Lung microvascular endothelial cell (primary cell): ENCODE data around the gene RNASE4. TPM values are rescaled to one million over a fixed set of nuclear protein-coding genes. Genes with fewer than 3 reads are reported as not detected.
"Not testable (repeated sequence)": the region's sequence is repeated elsewhere in the genome, so short reads cannot be mapped to it uniquely, and the experiment has no call there.

Experiments used
- DNase-seq, 2 donors: peaks; one replicate each; pipeline versions ENCODE4 v3.0.0 to v3.0.0-alpha.2; 2010; ENCODE audit warnings: low read depth in 2 of 2
- total RNA-seq: library from RNA; depleted of rRNA; stranded (reverse); fragments of >200 nt; gene quantifications from 2 replicates; pipeline ENCODE4 v1.2.1, GENCODE V29; 2014

Gene RNASE4, protein sequence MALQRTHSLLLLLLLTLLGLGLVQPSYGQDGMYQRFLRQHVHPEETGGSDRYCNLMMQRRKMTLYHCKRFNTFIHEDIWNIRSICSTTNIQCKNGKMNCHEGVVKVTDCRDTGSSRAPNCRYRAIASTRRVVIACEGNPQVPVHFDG
- 10.5 and 12.4 TPM in 2 replicates for total RNA-seq

DNA sequence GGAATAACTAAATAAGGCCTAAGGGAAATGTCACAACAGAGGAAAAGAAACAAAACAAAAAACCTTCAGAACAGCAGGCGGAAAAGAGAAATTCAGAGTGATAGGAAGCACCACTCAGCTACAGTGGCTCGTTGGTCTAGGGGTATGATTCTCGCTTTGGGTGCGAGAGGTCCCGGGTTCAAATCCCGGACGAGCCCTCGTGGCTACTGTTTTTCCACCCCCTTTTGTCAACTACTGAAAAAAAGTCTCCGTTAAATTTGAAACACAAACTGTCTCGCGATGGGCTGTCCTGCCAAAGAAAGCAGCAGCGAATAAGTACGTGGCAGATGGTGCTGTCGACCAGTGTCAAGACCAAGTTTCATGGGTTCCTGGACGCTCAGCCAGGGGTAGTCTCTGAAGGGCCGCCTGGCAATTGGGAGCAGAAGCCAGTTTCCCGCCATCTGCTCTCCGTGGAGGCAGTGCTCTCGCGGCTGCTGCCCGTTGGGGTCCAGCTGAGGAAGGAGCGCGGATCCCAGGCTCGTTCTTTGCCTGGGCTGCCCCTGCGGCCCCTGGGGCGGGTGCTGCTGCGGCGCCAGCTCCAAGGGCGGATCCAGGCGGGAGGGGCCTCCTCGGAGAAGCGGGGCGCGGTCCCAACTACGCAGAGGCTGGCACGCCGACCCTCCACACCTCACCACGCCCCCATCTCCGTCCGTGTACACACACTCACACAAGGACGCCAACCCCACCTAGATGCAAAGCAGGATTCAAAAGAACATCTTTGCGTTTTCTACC lies at the start of gene RNASE4:
RNASE4 (plus strand) TSS at position 670 of the 771 bp plus-strand sequence. CDS start 14,812 bp downstream, outside the sequence.
- DNase-seq = peak; percentile 82 to 83

DNA sequence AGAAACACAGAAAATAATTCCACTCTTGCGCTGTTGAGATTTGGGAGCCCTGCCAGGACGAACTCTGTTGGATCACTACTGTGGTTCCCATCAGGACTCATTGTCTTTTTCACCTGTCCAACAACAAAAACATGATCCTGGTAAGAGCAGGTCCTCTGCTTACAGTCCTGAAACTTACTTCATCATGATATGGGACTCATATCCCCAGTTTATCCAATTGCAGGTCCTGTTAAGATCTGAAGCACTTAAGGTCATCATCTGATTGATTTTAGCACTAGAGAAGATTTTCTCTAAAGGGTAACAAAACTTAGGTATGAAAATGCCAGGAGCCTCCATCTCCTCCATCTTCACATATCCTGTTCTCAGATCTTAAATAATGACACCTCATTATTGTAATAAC lies 42.8 kb upstream of the RNASE4 start, which contains the start of gene OR6S1:
OR6S1 (minus strand) TSS at position 101 of the 400 bp plus-strand sequence; CDS start at position 101, 0 bp downstream.
- no peak for DNase-seq

DNA sequence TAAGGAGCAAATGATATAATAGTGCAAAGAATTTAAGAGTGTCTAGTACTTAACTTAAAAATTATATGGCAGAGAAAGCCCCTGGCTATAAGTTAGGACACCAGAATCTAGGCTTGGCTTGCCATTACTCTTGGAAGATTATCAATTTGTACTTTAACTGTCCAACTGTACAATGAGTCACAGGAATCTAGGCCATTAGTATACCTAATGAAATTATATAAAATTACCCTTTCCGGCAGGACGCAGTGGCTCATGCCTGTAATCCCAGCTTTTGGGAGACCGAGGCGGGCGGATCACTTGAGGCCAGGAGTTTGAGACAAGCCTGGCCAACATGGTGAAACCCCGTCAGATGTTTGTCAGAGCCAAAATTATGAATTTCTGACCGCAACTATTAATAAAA lies 42.2 kb upstream of the RNASE4 start:
- DNase-seq = no peak

DNA sequence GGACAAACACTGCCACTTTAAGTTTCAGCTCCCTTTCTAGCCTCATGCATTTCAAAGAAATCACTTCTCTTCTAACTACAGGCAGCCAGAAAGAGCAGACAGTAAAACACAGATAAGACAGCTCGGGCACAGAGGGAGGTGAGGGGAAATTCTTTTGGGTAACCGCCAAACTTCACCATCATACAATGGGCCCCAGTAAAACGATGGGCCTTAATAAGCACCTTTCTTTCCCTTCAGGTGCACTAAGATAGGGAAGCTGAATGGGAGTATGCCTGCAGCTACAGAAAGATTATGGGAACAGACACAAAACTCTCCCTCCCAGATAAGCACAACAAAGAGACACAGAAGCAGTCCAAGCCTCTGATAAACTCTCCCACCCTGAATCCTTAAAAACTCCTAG lies 41.6 kb upstream of the RNASE4 start:
- not testable (repeated sequence) for DNase-seq

DNA sequence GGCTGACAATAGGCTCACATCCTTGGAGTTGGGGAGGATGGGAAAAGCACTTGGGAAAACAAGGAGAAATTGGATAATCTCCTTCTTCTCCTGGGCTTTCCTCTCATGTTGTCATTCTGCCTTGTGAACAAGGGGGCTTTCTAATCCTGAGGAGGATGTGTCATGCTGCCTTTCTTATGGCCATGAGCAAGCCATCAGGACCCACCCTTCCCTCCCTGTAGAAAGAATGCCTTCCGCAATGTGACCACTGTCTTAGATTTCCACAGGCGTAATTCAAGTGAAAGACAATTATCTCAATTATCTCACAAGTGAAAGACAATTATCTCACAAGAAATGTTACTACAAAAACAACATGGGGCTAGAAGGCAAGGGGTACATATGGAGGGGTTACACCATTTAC lies 39.8 kb upstream of the RNASE4 start:
- no peak for DNase-seq

DNA sequence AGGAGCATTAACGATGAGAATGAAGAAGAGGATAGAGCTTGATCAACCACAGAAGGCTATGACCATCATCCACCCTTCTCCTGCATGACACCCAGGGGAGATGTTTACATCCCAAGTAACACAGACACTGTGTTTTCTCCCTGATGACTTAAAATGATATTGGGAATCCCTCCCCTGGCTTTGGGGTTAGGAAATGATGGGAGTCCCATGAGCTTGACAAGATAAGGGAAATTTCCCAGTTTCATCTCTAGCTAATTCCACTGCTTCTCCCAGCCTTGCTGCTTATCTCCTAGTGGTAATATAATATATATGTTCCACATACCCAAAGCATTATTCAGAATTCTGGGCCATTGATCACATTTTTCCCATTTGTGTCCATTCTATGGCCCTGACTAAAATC lies 38.9 kb upstream of the RNASE4 start:
- DNase-seq = no peak

DNA sequence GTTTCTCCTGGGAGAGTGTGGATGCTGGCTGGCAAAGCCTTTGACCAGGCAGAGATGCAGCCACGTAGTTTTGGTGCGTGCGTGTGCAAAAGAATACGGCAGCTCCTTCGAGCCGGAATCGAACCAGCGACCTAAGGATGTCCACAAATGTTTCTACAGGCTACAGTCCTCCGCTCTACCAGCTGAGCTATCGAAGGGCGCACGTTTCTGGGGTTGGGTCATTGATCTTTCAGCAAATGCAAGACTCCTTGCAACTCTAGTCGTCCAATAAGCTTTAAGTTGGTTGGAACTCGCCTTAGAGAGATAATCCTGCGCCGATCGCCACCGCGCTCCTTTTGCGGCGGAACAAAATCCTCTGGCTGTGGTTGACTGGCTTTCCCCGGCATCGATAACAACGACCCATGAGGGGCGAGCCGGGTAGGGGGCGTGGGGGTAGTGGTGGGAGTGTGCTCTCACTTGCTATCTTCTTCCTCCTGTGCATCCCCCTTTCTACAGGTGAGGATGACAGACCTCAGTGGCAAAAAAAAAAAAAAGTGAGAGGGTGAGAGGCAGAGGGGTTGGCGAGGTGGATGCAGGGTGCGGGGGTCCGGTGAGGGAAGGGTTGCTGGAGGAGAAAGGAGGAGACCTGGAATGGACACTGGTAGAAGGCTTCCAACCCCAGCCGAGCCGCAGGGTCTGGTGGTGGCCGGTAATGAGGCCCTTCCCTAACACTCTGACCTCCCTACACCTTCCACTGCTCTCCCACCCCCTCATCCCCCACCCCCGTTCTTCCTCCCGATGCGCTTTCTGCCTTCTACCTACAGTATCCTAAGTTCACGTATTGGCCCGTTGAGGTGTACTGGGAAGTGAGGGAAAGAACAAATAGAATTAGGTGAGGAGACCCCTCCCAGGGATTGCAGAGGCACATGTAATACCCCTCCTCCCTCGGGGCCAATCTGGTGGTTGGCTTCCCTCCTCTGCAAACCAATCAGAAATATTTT lies 31.1 kb upstream of the RNASE4 start:
- DNase-seq = peak in 1 of 2 donors; percentile 30

DNA sequence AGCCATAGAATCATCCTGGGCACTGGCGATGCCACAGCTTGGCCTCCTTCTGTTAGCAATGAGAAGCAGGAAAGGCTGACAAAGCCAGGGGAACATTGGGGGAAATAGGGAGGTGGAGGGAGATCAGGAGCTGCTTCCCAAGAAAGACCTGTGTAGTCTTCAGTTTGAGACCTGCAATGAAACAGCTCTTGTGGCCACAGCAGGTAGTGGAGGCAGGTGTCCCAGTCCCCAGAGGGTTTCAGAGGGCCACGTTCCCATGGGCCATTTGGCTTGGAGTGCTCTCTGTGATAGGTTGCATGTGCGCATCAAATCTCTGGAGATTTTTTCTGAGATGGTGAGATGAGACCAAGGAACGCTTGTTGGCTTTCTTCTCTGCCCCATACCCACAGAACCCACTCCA lies 28.5 kb upstream of the RNASE4 start:
- no peak for DNase-seq

DNA sequence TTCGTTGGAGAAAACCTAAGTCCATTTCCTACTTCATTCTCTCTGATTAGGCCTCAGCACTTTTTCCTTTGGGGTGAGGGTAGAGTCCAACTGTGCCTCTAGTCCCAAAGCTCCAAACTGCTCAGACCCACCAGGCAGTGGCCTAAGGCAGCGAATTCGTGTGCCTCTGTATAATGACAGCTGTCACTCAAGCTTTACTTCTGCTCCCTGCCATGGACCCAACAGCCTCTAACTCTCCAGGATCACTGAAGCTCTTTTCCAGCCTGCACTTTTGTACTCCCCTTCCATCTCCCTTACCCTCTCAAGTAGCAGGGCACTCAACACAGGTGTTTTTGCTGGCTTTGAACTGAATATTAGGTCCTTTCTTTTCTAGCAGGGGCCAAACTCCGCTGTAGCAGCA lies 28.1 kb upstream of the RNASE4 start:
- DNase-seq = no peak

DNA sequence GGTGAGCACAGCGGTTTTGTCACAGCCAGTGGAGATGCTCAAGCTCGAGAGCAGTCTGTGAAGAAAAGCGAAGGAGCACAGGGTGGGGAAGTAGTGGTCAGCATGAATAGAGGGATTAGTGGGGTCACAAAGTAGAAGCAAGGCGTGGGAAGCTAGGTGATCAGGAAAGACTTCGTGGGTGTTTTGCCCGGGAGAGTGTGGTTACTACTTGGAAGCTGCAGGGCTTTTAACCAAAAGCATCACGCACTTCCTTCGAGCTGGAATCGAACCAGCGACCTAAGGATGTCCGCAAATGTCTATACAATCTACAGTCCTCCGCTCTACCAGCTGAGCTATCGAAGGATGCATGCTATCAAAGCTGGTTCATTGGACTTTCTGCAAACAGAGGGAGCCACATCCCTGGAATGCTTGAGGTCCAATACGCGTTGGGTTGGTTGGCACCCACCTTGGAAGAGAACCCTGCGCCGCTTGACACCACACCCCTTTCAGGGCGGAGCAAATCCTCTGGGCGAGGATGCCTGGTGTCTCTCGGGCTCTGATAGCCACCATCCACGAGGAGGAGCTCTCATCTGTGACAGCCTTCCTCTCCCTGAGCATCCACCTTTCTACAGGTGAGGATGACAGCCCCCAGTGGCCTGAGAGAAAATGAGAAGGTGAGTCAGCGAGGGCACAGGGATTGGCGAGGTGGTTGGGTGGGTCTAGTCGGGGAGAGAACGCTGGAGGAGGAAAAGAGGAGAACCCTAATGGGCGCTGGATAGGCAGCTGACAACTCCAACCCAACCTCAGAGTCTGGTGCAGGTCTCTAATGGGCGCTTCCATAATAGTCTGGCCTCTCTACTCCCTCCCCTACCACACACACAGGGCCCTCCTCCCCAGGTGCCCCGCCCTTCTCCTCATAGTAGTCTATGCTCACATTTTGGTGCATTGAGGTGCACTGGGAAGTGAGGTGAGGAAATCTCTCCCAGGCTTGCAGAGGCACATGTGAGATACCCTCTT lies 26.8 kb upstream of the RNASE4 start:
- no peak for DNase-seq

DNA sequence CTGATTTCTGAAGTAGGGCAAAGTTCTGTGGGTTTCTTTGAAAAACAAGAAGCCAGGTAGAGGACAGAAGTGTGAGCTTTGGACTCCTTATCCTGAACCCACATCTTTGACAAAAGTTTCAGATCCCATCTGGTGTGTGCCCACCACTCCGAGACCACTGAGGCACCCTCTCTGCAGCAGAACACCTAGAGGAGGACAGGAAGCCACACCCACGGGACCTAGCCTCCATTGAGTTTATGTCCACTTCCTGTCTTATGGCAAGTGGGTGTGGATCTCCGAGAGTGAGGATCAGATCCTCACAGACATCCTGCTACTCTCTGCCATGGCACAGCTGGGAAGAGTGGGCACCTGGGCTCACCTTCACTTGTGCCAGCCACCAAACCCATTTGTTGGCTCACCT lies 26.1 kb upstream of the RNASE4 start:
- no peak for DNase-seq

DNA sequence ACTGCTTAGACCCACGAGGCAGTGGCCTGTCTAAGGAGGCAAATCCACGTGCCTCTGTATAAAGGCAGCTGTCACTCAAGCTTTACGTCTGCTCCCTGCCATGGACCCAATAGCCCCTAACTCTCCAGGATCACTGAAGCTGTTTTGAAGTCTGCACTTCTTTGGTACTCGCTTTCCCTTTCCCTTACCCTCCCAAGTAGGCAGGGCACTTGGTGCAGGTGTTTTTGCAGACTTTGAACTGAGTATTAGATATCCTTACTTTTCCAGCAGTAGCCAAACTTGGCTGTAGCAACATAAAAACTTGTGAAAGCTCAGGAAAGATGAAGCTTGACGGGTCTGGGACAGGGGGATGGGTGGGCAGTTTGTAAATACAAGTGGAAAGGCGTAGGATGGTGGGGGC lies 25.0 kb upstream of the RNASE4 start:
- no peak for DNase-seq

DNA sequence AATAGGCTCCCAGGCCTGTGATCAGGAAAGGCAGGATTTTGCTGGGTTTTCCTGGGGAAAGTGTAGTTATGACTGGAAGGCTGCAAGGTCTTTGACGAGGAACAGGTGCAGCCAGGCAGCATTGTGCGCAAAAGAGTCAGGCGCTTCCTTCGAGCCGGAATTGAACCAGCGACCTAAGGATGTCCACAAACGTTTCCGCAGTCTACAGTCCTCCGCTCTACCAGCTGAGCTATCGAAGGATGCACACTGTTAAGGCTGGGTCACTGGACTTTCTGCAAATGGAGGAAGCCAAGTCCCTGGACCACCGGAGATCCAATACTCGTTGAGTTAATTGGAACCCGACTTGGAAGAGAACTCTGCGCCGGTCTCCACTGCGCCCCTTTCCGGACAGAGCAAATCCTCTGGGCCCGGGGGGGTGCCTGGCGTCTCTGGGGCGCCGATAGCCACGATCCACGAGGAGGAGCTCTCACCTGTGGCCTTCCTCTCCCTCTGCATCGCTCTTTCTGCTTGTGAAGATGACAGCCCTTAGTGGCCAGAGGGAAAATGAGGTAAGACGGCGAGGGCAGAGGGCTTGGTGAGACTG lies 24.5 kb upstream of the RNASE4 start:
- DNase-seq = no peak

DNA sequence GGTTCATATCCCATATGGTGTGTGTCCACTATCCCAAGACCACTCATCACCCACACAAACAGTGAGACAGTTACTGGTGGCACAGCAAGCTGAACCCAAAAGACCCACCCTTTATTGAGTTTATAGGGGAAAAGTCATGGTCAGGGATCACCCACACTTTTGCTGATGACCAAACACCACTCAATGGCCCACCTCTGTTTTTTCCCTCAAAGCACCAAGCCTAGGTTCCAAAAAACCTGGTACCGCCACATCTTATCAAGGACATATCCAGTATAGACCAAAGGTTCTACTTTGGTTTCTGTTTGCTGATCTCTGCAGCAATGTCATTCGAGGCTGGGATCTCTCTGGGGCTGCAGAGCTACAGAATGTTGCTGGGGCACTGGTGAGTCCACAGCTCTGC lies 23.2 kb upstream of the RNASE4 start:
- no peak for DNase-seq

DNA sequence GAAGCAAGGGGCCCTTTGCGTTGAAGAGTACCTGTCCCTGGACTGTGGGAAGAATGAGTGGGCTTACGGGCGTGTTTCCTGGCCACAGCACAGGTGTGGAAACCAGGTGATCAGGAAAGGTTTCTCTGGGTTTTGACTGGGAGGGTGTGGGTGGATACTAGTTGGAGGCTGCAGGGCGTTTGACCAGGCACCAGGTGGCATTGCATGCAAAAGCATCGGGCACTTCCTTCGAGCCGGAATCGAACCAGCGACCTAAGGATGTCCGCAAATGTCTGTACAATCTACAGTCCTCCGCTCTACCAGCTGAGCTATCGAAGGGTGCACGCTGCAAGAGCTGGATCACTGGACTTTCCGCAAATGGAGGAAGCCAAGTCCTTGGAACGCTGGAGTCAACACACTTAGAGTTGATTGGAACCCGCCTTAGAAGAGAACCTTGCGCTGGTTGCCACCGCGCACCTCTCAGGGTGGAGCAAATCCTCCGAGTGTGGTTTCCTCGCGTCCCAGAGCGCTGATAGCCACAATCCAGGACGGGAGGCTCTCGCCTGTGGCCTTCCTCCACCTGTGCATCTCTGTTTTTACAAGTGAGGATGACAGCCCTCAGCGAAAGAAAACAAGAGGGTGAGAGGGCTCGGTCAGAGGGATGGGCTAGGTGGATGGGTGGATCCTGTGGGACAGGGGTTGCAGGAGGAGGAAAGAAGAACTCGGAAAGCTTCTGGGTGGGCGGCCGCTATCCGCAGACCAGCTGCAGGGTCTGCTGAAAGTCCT lies 21.2 kb upstream of the RNASE4 start:
- peak; percentile 61 for DNase-seq

DNA sequence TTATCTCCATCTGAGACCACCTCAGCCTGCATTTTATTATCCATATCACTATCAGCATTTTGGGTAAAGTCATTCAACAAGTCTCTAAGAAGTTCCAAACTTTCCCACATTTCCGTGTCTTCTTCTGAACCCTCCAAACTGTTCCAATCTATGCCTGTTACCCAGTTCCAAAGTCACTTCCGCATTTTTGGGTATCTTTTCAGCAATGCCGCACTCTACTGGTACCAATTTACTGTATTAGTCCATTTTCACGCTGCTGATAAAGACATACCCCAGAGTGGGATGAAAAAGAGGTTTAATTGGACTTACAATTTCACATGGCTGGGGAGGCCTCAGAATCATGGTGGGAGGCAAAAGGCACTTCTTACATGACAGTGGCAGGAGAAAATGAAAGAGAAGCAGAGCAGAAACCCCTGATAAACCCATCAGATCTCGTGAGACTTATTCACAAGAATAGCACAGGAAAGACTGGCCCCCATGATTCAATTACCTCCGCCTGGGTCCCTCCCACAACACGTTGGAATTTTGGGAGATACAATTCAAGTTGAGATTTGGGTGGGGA lies 17.9 kb upstream of the RNASE4 start:
- not testable (repeated sequence) for DNase-seq

DNA sequence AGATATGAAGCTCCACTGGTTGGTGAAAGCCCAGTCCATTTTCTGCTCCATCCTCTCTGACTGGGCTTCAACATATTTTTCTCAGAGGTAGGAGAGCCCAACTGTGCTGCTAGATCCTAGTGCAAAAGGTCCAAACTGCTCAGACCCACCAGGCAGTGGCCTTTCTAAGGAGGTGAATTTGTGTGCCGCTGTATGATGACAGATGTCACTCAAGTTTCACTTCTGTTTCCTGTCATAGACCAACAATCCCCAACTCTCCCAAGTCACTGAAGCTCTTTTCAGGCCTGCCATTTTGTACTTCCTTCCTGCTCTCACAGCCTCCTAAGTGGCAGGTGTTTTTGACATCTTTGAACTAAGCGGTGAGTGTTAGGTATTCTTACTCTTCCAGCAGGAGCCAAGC lies 16.4 kb upstream of the RNASE4 start:
- DNase-seq = no peak

DNA sequence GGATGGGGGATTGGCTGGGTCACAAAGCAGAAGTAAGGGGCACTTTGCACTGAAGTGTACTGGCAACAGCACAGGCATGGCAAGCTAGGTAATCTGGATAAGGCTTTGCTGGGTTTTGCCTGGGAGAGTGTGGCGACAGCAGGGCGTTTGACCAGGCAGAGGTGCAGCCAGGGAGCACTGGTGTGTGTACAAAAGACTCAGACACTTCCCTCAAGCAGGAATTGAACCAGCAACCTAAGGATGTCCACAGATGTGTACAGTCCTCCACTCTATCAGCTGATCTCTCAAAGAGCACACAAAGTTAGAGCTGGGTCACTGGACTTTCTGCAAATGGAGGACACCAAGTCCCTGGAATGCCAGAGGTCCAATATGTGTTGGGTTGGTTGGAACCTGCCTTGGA lies 15.4 kb upstream of the RNASE4 start:
- DNase-seq = no peak

DNA sequence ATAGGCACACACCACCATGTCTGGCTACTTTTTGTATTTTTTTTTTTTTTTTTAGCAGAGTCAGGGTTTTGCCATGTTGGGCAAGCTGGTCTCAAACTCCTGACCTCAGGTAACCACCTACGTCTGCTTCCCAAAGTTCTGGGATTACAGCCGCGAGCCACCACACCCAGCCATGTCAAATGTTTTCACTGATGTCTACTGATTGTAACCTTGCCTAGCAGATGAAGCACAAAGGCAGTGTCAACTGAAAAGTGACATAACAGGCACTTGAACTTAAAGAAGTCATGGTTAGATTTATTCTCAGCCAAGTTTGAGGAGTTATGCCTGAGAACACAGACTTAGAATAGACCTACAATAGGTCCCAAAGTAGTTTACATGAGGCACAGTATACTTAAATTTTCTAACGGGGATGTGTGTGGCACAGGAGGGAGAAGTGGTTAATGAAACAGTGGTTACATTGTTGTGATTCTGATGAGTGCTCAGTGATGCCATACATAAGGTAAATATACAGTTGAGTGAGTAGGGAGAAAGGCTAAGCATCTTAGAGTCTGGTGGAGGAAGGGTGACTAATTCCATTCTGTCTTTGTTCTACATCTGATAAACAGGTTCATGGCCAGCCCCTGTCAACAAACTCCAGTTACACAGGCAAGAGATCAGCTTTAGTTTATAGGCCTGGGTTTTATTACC lies 12.6 kb upstream of the RNASE4 start:
- DNase-seq = peak in 1 of 2 donors; percentile 25
